Fibroblast of lung (primary cell): Measurements from ENCODE around the gene DMBX1.

Source experiments
- CTCF ChIP-seq, 2 donors: IDR thresholded peaks in 1 of 2; conservative IDR thresholded peaks in 1 of 2; 1 replicate in 1 of 2; 2 replicates in 1 of 2; pipeline ENCODE4 v1.5.1; 2011 to 2012; ENCODE audit warnings: low read length in 2 of 2, control low read depth in 1 of 2, inconsistent platforms in 1 of 2, low read depth in 1 of 2, mild to moderate bottlenecking in 1 of 2
- EZH2 ChIP-seq: IDR thresholded peaks from 2 replicates; pipeline ENCODE4 v1.5.1; 2012; ENCODE audit warnings: low read length, control low read depth, mild to moderate bottlenecking; ENCODE audit errors: missing control alignments

GRCh38 chr1:46448109-46448911 lies 41.3 kb upstream of the DMBX1 start:
- no peak for TF ChIP-seq CTCF (conservative IDR thresholded peaks at IDR 0.05 in 1 of 2, IDR thresholded peaks at IDR 0.05 in 1 of 2; ENCODE audit: low read depth in 1 of 2, low read length in 2 of 2)
- peak; percentile 46 for TF ChIP-seq EZH2
